HepG2 (cell line): ENCODE data around the gene CATSPERD. TPM values are rescaled to one million over a fixed set of nuclear protein-coding genes. Genes with fewer than 3 reads are reported as not detected.

ENCODE experiments used
- FOXK1 ChIP-seq: sonication (generic); formaldehyde crosslinking; IDR thresholded peaks from 2 replicates; pipeline ENCODE4 v1.4.0; 2020; ENCODE audit warnings: low read depth, missing genetic modification reagents, borderline replicate concordance
- GATA4 ChIP-seq: sonication (generic); IDR thresholded peaks from 2 replicates; pipeline ENCODE4 v1.6.1; 2016; ENCODE audit warnings: antibody characterized with exemption, low read depth, borderline replicate concordance
- GATAD1 ChIP-seq: IDR thresholded peaks from 2 replicates; pipeline ENCODE4 v1.6.1; 2016; ENCODE audit warnings: missing genetic modification reagents, missing compliant biosample characterization
- GMEB1 ChIP-seq: sonication (generic); formaldehyde crosslinking; IDR thresholded peaks from 2 replicates; pipeline ENCODE4 v1.5.1; 2020; ENCODE audit warnings: missing genetic modification reagents, mild to moderate bottlenecking, borderline replicate concordance
- LCORL ChIP-seq, 2 experiments: fragments of 450-650 bp in 1 of 2; sonication (generic) in 1 of 2; formaldehyde crosslinking in 1 of 2; IDR thresholded peaks; 2 replicates each; pipeline versions ENCODE4 v1.5.0 to v1.6.1; 2017 to 2020; ENCODE audit warnings: antibody characterized with exemption in 1 of 2, missing genetic modification reagents in 1 of 2
- MIXL1 ChIP-seq: IDR thresholded peaks from 2 replicates; pipeline ENCODE4 v1.6.1; 2016
- NFIC ChIP-seq: IDR thresholded peaks from 2 replicates; pipeline ENCODE4 v1.6.1; 2012; ENCODE audit warnings: mild to moderate bottlenecking, low read length, inconsistent platforms
- ONECUT2 ChIP-seq: sonication (generic); formaldehyde crosslinking; IDR thresholded peaks from 2 replicates; pipeline ENCODE4 v1.4.0; 2020; ENCODE audit warnings: missing genetic modification reagents
- REPIN1 ChIP-seq: sonication (generic); formaldehyde crosslinking; IDR thresholded peaks from 2 replicates; pipeline ENCODE4 v1.8.0; 2022; ENCODE audit warnings: missing genetic modification reagents, low read depth, mild to moderate bottlenecking, borderline replicate concordance
- RORA ChIP-seq: sonication (generic); formaldehyde crosslinking; IDR thresholded peaks from 2 replicates; pipeline ENCODE4 v1.5.0; 2020; ENCODE audit warnings: mild to moderate bottlenecking, missing genetic modification reagents, moderate library complexity
- SRSF4 ChIP-seq: fragments of 200-400 bp; formaldehyde crosslinking; IDR thresholded peaks from one replicate; pipeline ENCODE4 v1.6.1; 2018; ENCODE audit warnings: mild to moderate bottlenecking, low read depth, low read length, moderate library complexity; ENCODE audit not compliant: poor library complexity, severe bottlenecking
- TFAP4 ChIP-seq: sonication (generic); IDR thresholded peaks from 2 replicates; pipeline ENCODE4 v1.6.1; 2016; ENCODE audit warnings: low read depth, borderline replicate concordance
- ZNF232 ChIP-seq: sonication (generic); formaldehyde crosslinking; IDR thresholded peaks from 2 replicates; pipeline ENCODE4 v1.4.0; 2020; ENCODE audit warnings: missing genetic modification reagents, borderline replicate concordance
- ZNF646 ChIP-seq: sonication (generic); formaldehyde crosslinking; IDR thresholded peaks from 2 replicates; pipeline ENCODE4 v1.9.0; 2021; ENCODE audit warnings: mild to moderate bottlenecking, missing genetic modification reagents
- ZNF713 ChIP-seq: sonication (generic); formaldehyde crosslinking; IDR thresholded peaks from 2 replicates; pipeline ENCODE4 v1.4.0; 2020; ENCODE audit warnings: mild to moderate bottlenecking, missing genetic modification reagents
- ZNF839 ChIP-seq: sonication (generic); formaldehyde crosslinking; IDR thresholded peaks from 2 replicates; pipeline ENCODE4 v1.4.0; 2020; ENCODE audit warnings: missing genetic modification reagents, mild to moderate bottlenecking, borderline replicate concordance
- ZNF841 ChIP-seq: sonication (generic); formaldehyde crosslinking; IDR thresholded peaks from 2 replicates; pipeline ENCODE4 v1.8.1; 2023; ENCODE audit warnings: missing genetic modification reagents, borderline replicate concordance
- polyA plus RNA-seq, 8 experiments: library from polyadenylated mRNA; depleted of rRNA in 3 of 8; stranded (reverse) in 7 of 8; unstranded in 1 of 8; fragments of >200 nt; fragmentation: Illumina TruSeq in 4 of 8; extraction: Trizol in 4 of 8; gene quantifications; 2 replicates each; pipeline versions ENCODE4 v1.2.1 to v1.2.3, GENCODE V29; 2011 to 2016; ENCODE audit warnings: low read depth in 4 of 8, missing spikeins in 1 of 8, mixed read lengths in 1 of 8; ENCODE audit not compliant: insufficient read depth in 1 of 8
- total RNA-seq, 5 experiments: library from RNA; depleted of rRNA; stranded (reverse); fragments of >200 nt; fragmentation: Illumina TruSeq; extraction: Trizol; gene quantifications; 2 replicates each; pipeline ENCODE4 v1.2.3, GENCODE V29; 2016; ENCODE audit warnings: low read depth in 1 of 5
- TF ChIP-seq, protein P1 (sequence below): sonication (generic); formaldehyde crosslinking; IDR thresholded peaks from 2 replicates; pipeline ENCODE4 v1.8.0; 2022; ENCODE audit warnings: low read depth, missing genetic modification reagents

The CATSPERD gene
- total and polyA plus RNA-seq, 2 of the 13 experiments (the other 11 are each of a cell fraction or from before 2014, with no cell fraction given) = 0.04 TPM; not detected in 1

DNA sequence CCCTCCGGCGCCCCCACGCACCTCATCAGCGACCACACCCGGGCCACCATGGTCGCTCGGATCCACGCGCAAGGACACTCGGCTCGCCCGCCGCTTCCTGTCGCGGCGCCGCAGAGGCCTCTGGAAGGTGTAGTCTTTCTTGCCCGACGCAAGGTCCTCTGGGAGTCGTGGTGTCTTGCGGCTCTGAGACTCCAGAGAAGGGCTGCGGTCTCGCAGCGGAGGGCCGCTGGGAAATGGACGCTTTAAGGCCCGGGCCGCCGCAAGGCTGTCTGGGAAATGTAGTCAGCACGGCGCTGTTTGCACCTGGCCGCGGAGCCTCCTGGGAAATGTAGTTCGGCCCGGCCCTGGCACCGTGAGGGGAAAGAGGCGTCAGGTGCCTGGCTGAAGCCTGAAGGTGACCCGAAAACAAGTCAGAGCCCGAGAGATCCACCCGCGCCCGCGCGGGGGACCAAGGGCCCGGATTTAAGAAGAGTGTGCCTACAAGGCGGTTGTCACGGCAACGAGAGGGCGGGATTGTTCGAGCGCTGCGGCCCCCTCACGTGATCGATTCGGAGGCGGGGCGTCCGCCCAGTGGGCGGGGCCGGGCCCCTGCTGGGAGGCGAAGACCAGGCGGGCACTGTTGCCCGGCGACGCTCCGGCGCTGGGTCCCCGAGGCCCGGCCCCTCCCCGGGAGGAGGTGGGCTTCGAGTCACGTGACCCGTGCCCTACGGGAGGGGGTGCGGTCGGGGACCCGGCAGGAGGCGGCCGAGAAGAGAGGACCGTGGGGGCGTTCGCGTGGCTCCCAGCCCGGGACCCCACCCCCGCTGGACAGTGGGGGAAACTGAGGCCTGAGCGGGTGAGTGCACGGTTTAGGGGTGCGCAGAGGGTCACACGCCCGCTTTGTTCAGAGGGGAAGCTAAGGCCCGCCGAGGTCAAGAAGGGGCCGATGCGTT lies 39.7 kb upstream of the CATSPERD start, which contains the start of the genes HSD11B1L and MICOS13 (continued):
- TF ChIP-seq LCORL (IDR thresholded peaks at IDR 0.05) (no peak), LCORL (CRISPR knock-in tag; IDR thresholded peaks at IDR 0.05) (peak; percentile 61; the same call in 1 of the 2 replicates), FOXK1 (peak; percentile 86), ZNF839 (no peak), ZNF713 (CRISPR knock-in tag) (no peak), RORA (CRISPR knock-in tag) (no peak), ZNF232 (no peak), SRSF4 (no peak), ZNF841 (CRISPR knock-in tag) (no peak), ZNF646 (CRISPR knock-in tag) (no peak), NFIC (no peak), TFAP4 (peak; percentile 48; the same call in 1 of the 2 replicates), ONECUT2 (CRISPR knock-in tag) (0 out of 2 replicates have a peak, but pooled peaks have one; percentile 13), MIXL1 (CRISPR knock-in tag) (0 out of 2 replicates have a peak, but pooled peaks have one; percentile 23), GATA4 (no peak), GATAD1 (CRISPR knock-in tag) (peak; percentile 82), GMEB1 (CRISPR knock-in tag) (peak; percentile 95), REPIN1 (CRISPR knock-in tag) (no peak)
- TF ChIP-seq, protein P1, sequence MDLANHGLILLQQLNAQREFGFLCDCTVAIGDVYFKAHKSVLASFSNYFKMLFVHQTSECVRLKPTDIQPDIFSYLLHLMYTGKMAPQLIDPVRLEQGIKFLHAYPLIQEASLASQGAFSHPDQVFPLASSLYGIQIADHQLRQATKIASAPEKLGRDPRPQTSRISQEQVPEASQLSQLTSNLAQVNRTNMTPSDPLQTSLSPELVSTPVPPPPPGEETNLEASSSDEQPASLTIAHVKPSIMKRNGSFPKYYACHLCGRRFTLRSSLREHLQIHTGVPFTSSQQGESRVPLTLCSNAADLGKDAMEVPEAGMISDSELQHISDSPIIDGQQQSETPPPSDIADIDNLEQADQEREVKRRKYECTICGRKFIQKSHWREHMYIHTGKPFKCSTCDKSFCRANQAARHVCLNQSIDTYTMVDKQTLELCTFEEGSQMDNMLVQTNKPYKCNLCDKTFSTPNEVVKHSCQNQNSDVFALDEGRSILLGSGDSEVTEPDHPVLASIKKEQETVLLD (CRISPR knock-in tag) = no peak
